ENCODE data around the gene TSPAN9. TPM values are rescaled to one million over a fixed set of nuclear protein-coding genes. Genes with fewer than 3 reads are reported as not detected.

The TSPAN9 gene
- total RNA-seq, 2 donors from 2014 or later = 14.0 to 18.5 TPM

- H3K9me3 ChIP-seq = no peaks in the 10 kb centered on the region
- no peaks in the 10 kb centered on the region for H3K4me1 ChIP-seq
- no peak overlapping the region for H3K4me3 ChIP-seq
- intact Hi-C loops (cut with DNase I) = no loop called here
- no peaks in the 10 kb centered on the region for H3K36me3 ChIP-seq (replicated peaks in 1 of 2; ENCODE audit: insufficient read depth in 1 of 2, low read depth in 2 of 2)
- no peak for TF ChIP-seq POLR2A (IDR thresholded peaks at IDR 0.05)
- no peak for TF ChIP-seq CTCF (IDR thresholded peaks at IDR 0.05)
- no peak overlapping the region for H3K27ac ChIP-seq
- H3K27me3 ChIP-seq = no peaks in the 10 kb centered on the region
- WGBS, 2 donors = 79 to 87% methylated on average over 6 of the region's 6 CpGs
- ATAC-seq (no peak), DNase-seq (no peak)
These were observed 51.5 kb downstream of the TSPAN9 start for GRCh38 chr12:3128498-3129293.

- ATAC-seq (no peak), DNase-seq (no peak)
- WGBS, 2 donors = 60 to 75% methylated on average over 12 of the region's 12 CpGs
- Histone ChIP-seq H3K27ac (no peak overlapping the region), H3K9me3 (no peaks in the 10 kb centered on the region), H3K4me3 (no peak overlapping the region), H3K36me3 (replicated peaks in 1 of 2; ENCODE audit: insufficient read depth in 1 of 2, low read depth in 2 of 2) (no peaks in the 10 kb centered on the region), H3K27me3 (no peaks in the 10 kb centered on the region), H3K4me1 (no peaks in the 10 kb centered on the region)
- intact Hi-C loops (cut with DNase I) = no loop called here
- TF ChIP-seq POLR2A (IDR thresholded peaks at IDR 0.05) = no peak
These were observed 52.3 kb downstream of the TSPAN9 start for GRCh38 chr12:3129301-3130056.

GRCh38 chr12:3130057-3130830, 53.1 kb downstream of the TSPAN9 start:
- WGBS, 2 donors = 71 to 79% methylated on average over 21 to 24 of the region's 24 CpGs
- no peak for ATAC-seq
- intact Hi-C loops (cut with DNase I) = no loop called here

GRCh38 chr12:3131129-3131528, 54.0 kb downstream of the TSPAN9 start:
- TF ChIP-seq POLR2A (IDR thresholded peaks at IDR 0.05) = no peak
- TF ChIP-seq CTCF (IDR thresholded peaks at IDR 0.05) = no peak
- Histone ChIP-seq H3K36me3 (replicated peaks in 1 of 2; ENCODE audit: insufficient read depth in 1 of 2, low read depth in 2 of 2) (no peaks in the 10 kb centered on the region), H3K27me3 (no peaks in the 10 kb centered on the region), H3K4me1 (no peaks in the 10 kb centered on the region), H3K4me3 (no peak overlapping the region), H3K27ac (no peak overlapping the region), H3K9me3 (no peaks in the 10 kb centered on the region)
- ATAC-seq = no peak
- intact Hi-C loops (cut with DNase I) = no loop called here
- DNase-seq = no peak
- WGBS, 2 donors = 73 to 81% methylated on average over 12 to 13 of the region's 13 CpGs

More at GRCh38 chr12:3130057-3130830, 53.1 kb downstream of the TSPAN9 start:
- TF ChIP-seq POLR2A (IDR thresholded peaks at IDR 0.05) (no peak), CTCF (IDR thresholded peaks at IDR 0.05) (no peak)
- Histone ChIP-seq H3K27ac (no peak overlapping the region), H3K4me3 (no peak overlapping the region), H3K9me3 (no peaks in the 10 kb centered on the region), H3K36me3 (replicated peaks in 1 of 2; ENCODE audit: insufficient read depth in 1 of 2, low read depth in 2 of 2) (no peaks in the 10 kb centered on the region), H3K4me1 (no peaks in the 10 kb centered on the region), H3K27me3 (no peaks in the 10 kb centered on the region)
- DNase-seq = no peak

Data from body of pancreas (tissue), 4 donors.